Heart left ventricle (tissue), 16 donors: ENCODE measurements around the gene ARHGEF11. TPM values are rescaled to one million over a fixed set of nuclear protein-coding genes. Genes with fewer than 3 reads are reported as not detected.

Experiments
- ATAC-seq, 4 donors: fragments of 200-7000 bp; cut with Tn5 transposase; one replicate each; pipeline ENCODE4 v1.9.1; 2020 to 2022; ENCODE audit warnings: moderate library complexity in 4 of 4, mild to moderate bottlenecking in 3 of 4, moderate number of reproducible peaks in 1 of 4
- DNase-seq, 5 donors: peaks; one replicate each; pipeline ENCODE4 v3.0.0-alpha.2; 2020
- H3K27ac ChIP-seq, 12 donors: fragments of 200-600 bp; sonication (generic) in 4 of 12; one replicate each; pipeline versions ENCODE4 v1.5.0 to v1.8.0; 2016 to 2022; ENCODE audit warnings: mild to moderate bottlenecking in 2 of 12
- H3K27me3 ChIP-seq, 9 donors: fragments of 200-600 bp; sonication (generic) in 2 of 9; one replicate each; pipeline versions ENCODE4 v1.5.1 to v1.8.0; 2016 to 2022; ENCODE audit warnings: mild to moderate bottlenecking in 3 of 9
- H3K36me3 ChIP-seq, 9 donors: fragments of 200-600 bp; sonication (generic) in 2 of 9; one replicate each; pipeline versions ENCODE4 v1.5.0 to v1.8.0; 2018 to 2022; ENCODE audit warnings: mild to moderate bottlenecking in 2 of 9
- H3K4me1 ChIP-seq, 12 donors: fragments of 200-600 bp; sonication (generic) in 4 of 12; one replicate each; pipeline versions ENCODE4 v1.5.0 to v1.8.0; 2016 to 2022; ENCODE audit warnings: mild to moderate bottlenecking in 3 of 12
- H3K4me3 ChIP-seq, 12 donors: fragments of 200-600 bp; sonication (generic) in 4 of 12; one replicate each; pipeline versions ENCODE4 v1.5.0 to v1.8.0; 2017 to 2022; ENCODE audit warnings: mild to moderate bottlenecking in 9 of 12, moderate library complexity in 4 of 12
- H3K9me3 ChIP-seq, 12 donors: fragments of 200-600 bp; sonication (generic) in 4 of 12; one replicate each; pipeline versions ENCODE4 v1.5.0 to v1.8.0; 2016 to 2022; ENCODE audit warnings: mild to moderate bottlenecking in 1 of 12
- CTCF ChIP-seq, 12 donors: fragments of 200-600 bp; sonication (generic) in 4 of 12; IDR thresholded peaks; one replicate each; pipeline versions ENCODE4 v1.5.0 to v1.8.0; 2018 to 2022; ENCODE audit warnings: antibody characterized with exemption in 12 of 12, mild to moderate bottlenecking in 5 of 12
- POLR2A ChIP-seq, 2 donors: fragments of 450-650 bp; IDR thresholded peaks; one replicate each; pipeline ENCODE4 v1.6.1; 2017; ENCODE audit warnings: antibody characterized with exemption in 2 of 2, mild to moderate bottlenecking in 2 of 2, moderate library complexity in 2 of 2
- WGBS, 4 donors: extraction: QIAGEN DNeasy Blood & Tissue Kit in 2 of 4; methylation state at CpG; one replicate each; pipeline versions ENCODE4 v1.1.5 to v1.1.7; 2013 to 2018; 5-methylcytosine and 5-hydroxymethylcytosine counted together
- intact Hi-C, 10 donors: fragments of 100-400 bp; cut with DNase I; formaldehyde crosslinking; loops; one replicate each; pipeline versions ENCODE4 v1.11.1 to v1.14.2; 2022
- polyA plus RNA-seq, 2 donors: library from polyadenylated mRNA; stranded (reverse); fragments of 200-250 nt; gene quantifications; one replicate each; pipeline ENCODE4 v1.2.3, GENCODE V29; 2013
- total RNA-seq, 9 donors: library from RNA; depleted of rRNA in 2 of 9; stranded (reverse); fragments of >200 nt in 2 of 9; fragmentation: NEBNext Ultra II Directional in 3 of 9; extraction: Animal tissue kit (Norgen Biotek cat#: 25700) in 3 of 9; gene quantifications; one replicate each; pipeline versions ENCODE4 v1.1.0 to v1.2.4, GENCODE V29; 2016 to 2023
- donor health status: ischemic (EF 13 %, LVEDD 7.1; RV severe dilation, severe dysfunction).
- donor health status: healthy with polysubstance abuse.
- donor health status: DM: no; HTN: yes; CAD: no.
- donor health status: DM: no; HTN: no; CAD: no.
- donor health status: ischemic (EF 25% LVEDD 6.9; RV normal size, moderate dysfunction).
- donor health status: ischemic (EF 25% LVEDD 5.7; RV mildly dilated, moderate dysfunction).
- donor health status: healthy.
- donor health status: DM: yes; HTN: yes; CAD: no.
- donor health status: ischemic (EF 35%, LVEDD 5.7; RV mildly dilated, moderate dysfunction).
- donor health status: nonischemic (EF 11% LVEDD 7.7; RV severe dilation, severe dysfunction).
- donor health status: DM: yes; HTN: yes; CAD: no.
- donor health status: PGD.
- donor health status: ischemic (EF 29% LVEDD 5.4; RV normal size, mild dysfunction).
- donor health status: nonischemic (EF 23%, LVEDD 6.1; RV moderate dilation, normal function).

Gene ARHGEF11
- total and polyA plus RNA-seq, 11 donors = 12.2 to 44.1 (median 30.0) TPM

- Histone ChIP-seq H3K27ac (peak within 1 kb of the TSS; percentile 80 to 99 (median 93)), H3K27me3 (peaks cover 0 to 28% (median 3%) of the 10 kb centered on the region in 9 donors), H3K4me1 (peaks cover 0 to 64% (median 46%) of the 10 kb centered on the region in 12 donors), H3K9me3 (no peaks in the 10 kb centered on the region), H3K4me3 (peak within 1 kb of the TSS; percentile 30 to 91 (median 72)), H3K36me3 (no peaks in the 10 kb centered on the region)
- 10 to 14% (median 12%) methylated on average over 53 to 60 of the region's 60 CpGs for WGBS, 4 donors
- TF ChIP-seq POLR2A (IDR thresholded peaks at IDR 0.05) = peak in 1 of 2 donors; percentile 34
- TF ChIP-seq CTCF (IDR thresholded peaks at IDR 0.05) = peak in 2 of 12 donors; percentile 5
- intact Hi-C loops = loop anchor here in 4 of 10 donors (1.0 to 10.0 kb wide), 5 partner anchors 27 to 208 kb away; partner anchors contain the start of genes LRRC71 (in 2 of the 4), ISG20L2 (in 1 of the 4) and METTL25B (in 1 of the 4)
- peak; percentile 74 to 88 (median 86) for DNase-seq
- peak; percentile 10 to 63 (median 41) for ATAC-seq
These were observed 152.2 kb downstream of the ARHGEF11 start, which contains the start of gene PEAR1 for GRCh38 chr1:156893048-156893953. Gene PEAR1 (plus strand): TSS chr1:156893718. CDS start chr1:156903927, 10,209 bp downstream.

- H3K9me3 ChIP-seq = no peaks in the 10 kb centered on the region
- peaks cover 0 to 55% (median 38%) of the 10 kb centered on the region in 12 donors for H3K4me1 ChIP-seq
- peak overlapping the region; percentile 80 to 99 (median 93) for H3K27ac ChIP-seq
- peak overlapping the region in 10 of 12 donors; percentile 18 to 91 (median 72) for H3K4me3 ChIP-seq
- ATAC-seq = peak; percentile 80 to 90 (median 86)
- intact Hi-C loops = loop anchor here in 5 of 10 donors (1.0 to 10.0 kb wide), 5 partner anchors 28 to 208 kb away; partner anchors contain the start of genes LRRC71 (in 3 of the 5), ISG20L2 (in 1 of the 5) and METTL25B (in 1 of the 5)
- TF ChIP-seq POLR2A (IDR thresholded peaks at IDR 0.05) (no peak), CTCF (IDR thresholded peaks at IDR 0.05) (peak; percentile 81 to 97 (median 88))
- no peaks in the 10 kb centered on the region for H3K36me3 ChIP-seq
- H3K27me3 ChIP-seq = peaks cover 0 to 28% (median 4%) of the 10 kb centered on the region in 9 donors
- peak; percentile 94 to 96 (median 94) for DNase-seq
- 5 to 8% (median 6%) methylated on average over 41 to 48 of the region's 48 CpGs for WGBS, 4 donors
These were observed 153.1 kb downstream of the ARHGEF11 start for GRCh38 chr1:156892190-156893047.

GRCh38 chr1:156889802-156890580 lies 155.6 kb downstream of the ARHGEF11 start:
- intact Hi-C loops = loop anchor here (1.0 to 10.0 kb wide), 14 partner anchors 31 to 205 kb away; partner anchors contain the start of genes LRRC71 (in 4 of the 10), ISG20L2 (in 2 of the 10) and METTL25B (in 2 of the 10)
- peaks cover 0 to 44% (median 18%) of the 10 kb centered on the region in 12 donors for H3K4me1 ChIP-seq
- H3K36me3 ChIP-seq = no peaks in the 10 kb centered on the region
- ATAC-seq (peak in 3 of 4 donors; percentile 21 to 44 (median 28)), DNase-seq (peak; percentile 74 to 89 (median 81))
- no peak overlapping the region for H3K4me3 ChIP-seq
- peaks cover 0 to 24% (median 4%) of the 10 kb centered on the region in 9 donors for H3K27me3 ChIP-seq
- no peak overlapping the region for H3K27ac ChIP-seq
- no peaks in the 10 kb centered on the region for H3K9me3 ChIP-seq
- TF ChIP-seq POLR2A (IDR thresholded peaks at IDR 0.05) = no peak
- TF ChIP-seq CTCF (IDR thresholded peaks at IDR 0.05) = peak; percentile 72 to 91 (median 83)
- 38 to 43% (median 41%) methylated on average over 7 to 8 of the region's 8 CpGs for WGBS, 4 donors
